Activated B cell treated with CpG ODN at 0.5 μM for 24 hours (primary cell): Measurements from ENCODE around the gene ARFIP1. TPM values are rescaled to one million over a fixed set of nuclear protein-coding genes. Genes with fewer than 3 reads are reported as not detected.

Experiments
- ATAC-seq: fragments of 200-7000 bp; cut with Tn5 transposase; one replicate; pipeline ENCODE4 v1.10.0; 2021; ENCODE audit warnings: low read depth, mild to moderate bottlenecking, moderate library complexity
- CTCF ChIA-PET: fragments of 350-600 bp; sonication (Branson Sonifier 250); formaldehyde crosslinking; loops from one replicate; lab custom pipeline; 2021; ENCODE audit warnings: antibody characterized with exemption; lab: Charles Lee
- POLR2A ChIA-PET: fragments of 350-600 bp; sonication (Branson Sonifier 250); formaldehyde crosslinking; loops from one replicate; lab custom pipeline; 2021; ENCODE audit warnings: antibody characterized with exemption; lab: Charles Lee
- DNase-seq: peaks from one replicate; pipeline ENCODE4 v3.0.0; 2022
- H3K27ac Mint-ChIP-seq: one replicate; pipeline ENCODE4 v1.8.0; 2020; ENCODE audit warnings: mixed read lengths
- H3K27me3 Mint-ChIP-seq: one replicate; pipeline ENCODE4 v1.8.0; 2021; ENCODE audit warnings: mixed read lengths
- H3K36me3 Mint-ChIP-seq: one replicate; pipeline ENCODE4 v1.8.0; 2021; ENCODE audit warnings: low read depth, mixed read lengths
- H3K4me1 Mint-ChIP-seq: one replicate; pipeline ENCODE4 v1.8.0; 2021; ENCODE audit warnings: mixed read lengths
- H3K4me3 Mint-ChIP-seq: one replicate; pipeline ENCODE4 v1.8.0; 2020; ENCODE audit warnings: mild to moderate bottlenecking, mixed read lengths
- H3K9me3 Mint-ChIP-seq: one replicate; pipeline ENCODE4 v1.8.0; 2020; ENCODE audit warnings: mixed read lengths
- CTCF ChIP-seq: fragments of 200-600 bp; IDR thresholded peaks from one replicate; pipeline ENCODE4 v1.8.0; 2022; ENCODE audit warnings: antibody characterized with exemption, mild to moderate bottlenecking
- intact Hi-C: fragments of 100-400 bp; cut with micrococcal nuclease; formaldehyde crosslinking; loops from one replicate; pipeline ENCODE4 v1.15.1; 2024
- total RNA-seq: library from RNA; stranded (reverse); gene quantifications from 2 replicates; pipeline ENCODE4 v1.2.3, GENCODE V29; 2022

Gene ARFIP1
- total RNA-seq, 1 donor from 2014 or later: 19.5 TPM

DNA sequence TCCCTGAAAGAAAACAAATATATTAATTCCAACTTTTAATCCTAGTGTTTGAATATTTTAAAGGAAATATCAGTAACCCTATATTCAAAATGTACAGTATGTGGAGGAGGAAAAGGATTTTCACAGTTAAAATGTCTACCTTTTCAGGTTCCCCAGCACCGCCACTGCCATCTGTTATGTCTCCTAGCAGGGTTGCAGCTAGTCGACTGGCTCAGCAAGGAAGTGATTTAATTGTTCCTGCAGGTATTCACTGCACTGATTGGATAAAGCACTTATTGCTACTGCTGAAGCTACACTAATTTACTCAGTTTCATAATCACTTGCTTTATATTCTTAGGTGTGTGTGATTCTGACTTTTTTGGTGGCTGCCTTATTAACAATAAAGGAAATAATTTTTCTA, 90.9 kb downstream of the ARFIP1 start:
- Mint-ChIP-seq H3K27me3 (no peaks in the 10 kb centered on the region), H3K36me3 (peaks cover 42% of the 10 kb centered on the region), H3K4me1 (no peaks in the 10 kb centered on the region), H3K27ac (no peak overlapping the region), H3K4me3 (no peak overlapping the region), H3K9me3 (no peaks in the 10 kb centered on the region)
- ATAC-seq (no peak), DNase-seq (no peak)
- intact Hi-C loops: no loop called here
- no peak for TF ChIP-seq CTCF
- CTCF ChIA-PET: no interaction called here
- POLR2A ChIA-PET: no interaction called here

GRCh38 chr4:152875261-152875660, 95.5 kb downstream of the ARFIP1 start:
- ChIA-PET CTCF (no interaction called here), POLR2A (no interaction called here)
- no peak overlapping the region for H3K4me3 Mint-ChIP-seq
- intact Hi-C loops: no loop called here
- peaks cover 13% of the 10 kb centered on the region for H3K9me3 Mint-ChIP-seq
- peaks cover 62% of the 10 kb centered on the region for H3K36me3 Mint-ChIP-seq
- no peak overlapping the region for H3K27ac Mint-ChIP-seq
- no peaks in the 10 kb centered on the region for H3K27me3 Mint-ChIP-seq
- ATAC-seq (no peak), DNase-seq (no peak)
- no peaks in the 10 kb centered on the region for H3K4me1 Mint-ChIP-seq
- TF ChIP-seq CTCF: no peak

- CTCF ChIA-PET: no interaction called here
- H3K36me3 Mint-ChIP-seq: peaks cover 66% of the 10 kb centered on the region
- no peaks in the 10 kb centered on the region for H3K27me3 Mint-ChIP-seq
- TF ChIP-seq CTCF: no peak
- no peak for DNase-seq
- H3K4me3 Mint-ChIP-seq: no peak overlapping the region
- H3K27ac Mint-ChIP-seq: no peak overlapping the region
- POLR2A ChIA-PET: no interaction called here
- intact Hi-C loops: no loop called here
- no peak for ATAC-seq
- peaks cover 13% of the 10 kb centered on the region for H3K9me3 Mint-ChIP-seq
- no peaks in the 10 kb centered on the region for H3K4me1 Mint-ChIP-seq
Observed at GRCh38 chr4:152877868-152878267, 98.1 kb downstream of the ARFIP1 start.

GRCh38 chr4:152880263-152880662, 100.5 kb downstream of the ARFIP1 start:
- POLR2A ChIA-PET: no interaction called here
- no peak overlapping the region for H3K27ac Mint-ChIP-seq

GRCh38 chr4:152881974-152882373, 102.2 kb downstream of the ARFIP1 start:
- ATAC-seq (no peak), DNase-seq (no peak)
- H3K4me1 Mint-ChIP-seq: no peaks in the 10 kb centered on the region
- intact Hi-C loops: loop anchor here (2.0 kb wide), 1 partner anchor 17 kb away; no protein-coding TSS in a partner anchor
- no peak for TF ChIP-seq CTCF
- ChIA-PET POLR2A (no interaction called here), CTCF (interaction anchor here (0.6 kb wide), 1 partner anchor 35 kb away, joined by 3 read pairs; no protein-coding TSS in a partner anchor)
- H3K36me3 Mint-ChIP-seq: peaks cover 46% of the 10 kb centered on the region
- H3K27me3 Mint-ChIP-seq: no peaks in the 10 kb centered on the region
- H3K9me3 Mint-ChIP-seq: peaks cover 7% of the 10 kb centered on the region
- H3K4me3 Mint-ChIP-seq: no peak overlapping the region
- H3K27ac Mint-ChIP-seq: no peak overlapping the region

More at GRCh38 chr4:152880263-152880662, 100.5 kb downstream of the ARFIP1 start:
- DNase-seq (no peak), ATAC-seq (no peak)
- no peak for TF ChIP-seq CTCF
- peaks cover 13% of the 10 kb centered on the region for H3K9me3 Mint-ChIP-seq
- intact Hi-C loops: no loop called here
- H3K4me3 Mint-ChIP-seq: no peak overlapping the region
- H3K27me3 Mint-ChIP-seq: no peaks in the 10 kb centered on the region
- CTCF ChIA-PET: no interaction called here
- H3K36me3 Mint-ChIP-seq: peaks cover 55% of the 10 kb centered on the region
- no peaks in the 10 kb centered on the region for H3K4me1 Mint-ChIP-seq
